Heart right ventricle (tissue), 16 donors: ENCODE measurements around the gene SLC25A11. TPM values are rescaled to one million over a fixed set of nuclear protein-coding genes. Genes with fewer than 3 reads are reported as not detected.
A peak's percentile ranks its signal among the peaks of the same experiment; 100 is the strongest.
"Not testable (repeated sequence)": the region's sequence is repeated elsewhere in the genome, so short reads cannot be mapped to it uniquely, and the experiment has no call there.

ENCODE experiments used
- ATAC-seq, 8 donors: fragments of 200-7000 bp; cut with Tn5 transposase; one replicate each; pipeline ENCODE4 v1.9.1; 2020; ENCODE audit warnings: mild to moderate bottlenecking in 8 of 8, moderate library complexity in 8 of 8, moderate number of reproducible peaks in 1 of 8
- DNase-seq, 2 donors: peaks; one replicate each; pipeline ENCODE4 v3.0.0-alpha.2; 2020
- H3K27ac ChIP-seq, 10 donors: fragments of 200-600 bp; sonication (generic) in 2 of 10; one replicate each; pipeline versions ENCODE4 v1.5.0 to v1.8.0; 2020 to 2022; ENCODE audit warnings: mild to moderate bottlenecking in 3 of 10
- H3K27me3 ChIP-seq, 7 donors: fragments of 200-600 bp; one replicate each; pipeline ENCODE4 v1.8.0; 2021 to 2022; ENCODE audit warnings: mild to moderate bottlenecking in 2 of 7
- H3K36me3 ChIP-seq, 9 donors: fragments of 200-600 bp; sonication (generic) in 1 of 9; one replicate each; pipeline versions ENCODE4 v1.5.0 to v1.8.0; 2020 to 2022; ENCODE audit warnings: mild to moderate bottlenecking in 2 of 9
- H3K4me1 ChIP-seq, 9 donors: fragments of 200-600 bp; sonication (generic) in 1 of 9; one replicate each; pipeline versions ENCODE4 v1.5.0 to v1.8.0; 2020 to 2022; ENCODE audit warnings: mild to moderate bottlenecking in 4 of 9
- H3K4me3 ChIP-seq, 10 donors: fragments of 200-600 bp; sonication (generic) in 2 of 10; one replicate each; pipeline versions ENCODE4 v1.5.0 to v1.8.0; 2020 to 2022; ENCODE audit warnings: mild to moderate bottlenecking in 7 of 10, moderate library complexity in 2 of 10
- H3K9me3 ChIP-seq, 11 donors: fragments of 200-600 bp in 10 of 11; sonication (generic) in 2 of 11; one replicate each; pipeline versions ENCODE4 v1.5.0 to v1.8.0; 2013 to 2022; ENCODE audit warnings: mild to moderate bottlenecking in 2 of 11, control low read depth in 1 of 11, moderate library complexity in 1 of 11
- WGBS, 2 donors: extraction: QIAGEN DNeasy Blood & Tissue Kit; methylation state at CpG; one replicate each; pipeline ENCODE4 v1.1.7; 2013; ENCODE audit warnings: inconsistent platforms in 1 of 2; 5-methylcytosine and 5-hydroxymethylcytosine counted together
- intact Hi-C, 10 donors: fragments of 100-400 bp; cut with DNase I; formaldehyde crosslinking; loops; one replicate each; pipeline versions ENCODE4 v1.11.1 to v1.14.2; 2022
- polyA plus RNA-seq, 2 donors: library from polyadenylated mRNA; stranded (reverse); fragments of 200-250 nt; gene quantifications; one replicate each; pipeline ENCODE4 v1.2.3, GENCODE V29; 2013
- total RNA-seq, 10 donors: library from RNA; stranded (reverse); fragmentation: NEBNext Ultra II Directional in 3 of 10; extraction: Animal tissue kit (Norgen Biotek cat#: 25700) in 3 of 10; gene quantifications; one replicate each; pipeline versions ENCODE4 v1.2.1 to v1.2.4, GENCODE V29; 2021 to 2023
- TF ChIP-seq, protein P1 (sequence below), 9 donors: fragments of 200-600 bp; sonication (generic) in 2 of 9; IDR thresholded peaks; one replicate each; pipeline versions ENCODE4 v1.5.0 to v1.8.0; 2021 to 2022; ENCODE audit warnings: antibody characterized with exemption in 9 of 9, mild to moderate bottlenecking in 5 of 9, moderate library complexity in 1 of 9
- donor health status: Arrhythmogenic right ventricular cardiomyopathy.
- donor health status: ischemic (EF 13 %, LVEDD 7.1; RV severe dilation, severe dysfunction).
- donor health status: healthy with polysubstance abuse.
- donor health status: DM: no; HTN: yes; CAD: no.
- donor health status: DM: no; HTN: no; CAD: no.
- donor health status: ischemic (EF 25% LVEDD 6.9; RV normal size, moderate dysfunction).
- donor health status: ischemic (EF 25% LVEDD 5.7; RV mildly dilated, moderate dysfunction).
- donor health status: healthy.
- donor health status: DM: yes; HTN: yes; CAD: no.
- donor health status: Ischemic cardiomyopathy.
- donor health status: ischemic (EF 35%, LVEDD 5.7; RV mildly dilated, moderate dysfunction).
- donor health status: nonischemic (EF 11% LVEDD 7.7; RV severe dilation, severe dysfunction).
- donor health status: DM: yes; HTN: yes; CAD: no.
- donor health status: PGD.
- donor health status: ischemic (EF 29% LVEDD 5.4; RV normal size, mild dysfunction).
- donor health status: nonischemic (EF 23%, LVEDD 6.1; RV moderate dilation, normal function).

The SLC25A11 gene
- total and polyA plus RNA-seq, 12 donors, result 126 to 312 (median 240) TPM

DNA sequence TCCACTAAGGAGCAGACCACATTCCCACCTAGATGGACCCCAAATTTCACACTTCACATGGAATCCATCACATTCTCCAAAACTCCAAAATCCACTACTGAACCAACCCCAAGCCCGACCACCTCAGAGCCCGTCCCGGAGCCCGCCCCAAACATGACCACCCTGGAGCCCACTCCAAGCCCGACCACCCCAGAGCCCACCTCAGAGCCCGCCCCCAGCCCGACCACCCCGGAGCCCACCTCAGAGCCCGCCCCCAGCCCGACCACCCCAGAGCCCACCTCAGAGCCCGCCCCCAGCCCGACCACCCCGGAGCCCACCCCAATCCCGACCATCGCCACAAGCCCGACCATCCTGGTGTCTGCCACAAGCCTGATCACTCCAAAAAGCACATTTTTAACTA lies 6.2 kb downstream of the SLC25A11 start:
- Histone ChIP-seq H3K36me3 (peaks cover 0 to 35% (median 10%) of the 10 kb centered on the region in 9 donors), H3K9me3 (no peaks in the 10 kb centered on the region), H3K4me3 (no peak overlapping the region), H3K27ac (peak overlapping the region in 3 of 10 donors; percentile 21 to 65 (median 42)), H3K4me1 (peaks cover 9 to 38% (median 18%) of the 10 kb centered on the region in 9 donors), H3K27me3 (no peaks in the 10 kb centered on the region)
- intact Hi-C loops, result loop anchor here in 2 of 10 donors (10.0 kb wide), 1 partner anchor 51 kb away; the partner anchor contains the start of gene CAMTA2 (in 2 of the 2)
- DNase-seq (no peak), ATAC-seq (no peak)
- TF ChIP-seq, protein P1, sequence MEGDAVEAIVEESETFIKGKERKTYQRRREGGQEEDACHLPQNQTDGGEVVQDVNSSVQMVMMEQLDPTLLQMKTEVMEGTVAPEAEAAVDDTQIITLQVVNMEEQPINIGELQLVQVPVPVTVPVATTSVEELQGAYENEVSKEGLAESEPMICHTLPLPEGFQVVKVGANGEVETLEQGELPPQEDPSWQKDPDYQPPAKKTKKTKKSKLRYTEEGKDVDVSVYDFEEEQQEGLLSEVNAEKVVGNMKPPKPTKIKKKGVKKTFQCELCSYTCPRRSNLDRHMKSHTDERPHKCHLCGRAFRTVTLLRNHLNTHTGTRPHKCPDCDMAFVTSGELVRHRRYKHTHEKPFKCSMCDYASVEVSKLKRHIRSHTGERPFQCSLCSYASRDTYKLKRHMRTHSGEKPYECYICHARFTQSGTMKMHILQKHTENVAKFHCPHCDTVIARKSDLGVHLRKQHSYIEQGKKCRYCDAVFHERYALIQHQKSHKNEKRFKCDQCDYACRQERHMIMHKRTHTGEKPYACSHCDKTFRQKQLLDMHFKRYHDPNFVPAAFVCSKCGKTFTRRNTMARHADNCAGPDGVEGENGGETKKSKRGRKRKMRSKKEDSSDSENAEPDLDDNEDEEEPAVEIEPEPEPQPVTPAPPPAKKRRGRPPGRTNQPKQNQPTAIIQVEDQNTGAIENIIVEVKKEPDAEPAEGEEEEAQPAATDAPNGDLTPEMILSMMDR (IDR thresholded peaks at IDR 0.05), result no peak
- WGBS, 2 donors, result 86 to 94% methylated on average over 13 to 16 of the region's 16 CpGs

DNA sequence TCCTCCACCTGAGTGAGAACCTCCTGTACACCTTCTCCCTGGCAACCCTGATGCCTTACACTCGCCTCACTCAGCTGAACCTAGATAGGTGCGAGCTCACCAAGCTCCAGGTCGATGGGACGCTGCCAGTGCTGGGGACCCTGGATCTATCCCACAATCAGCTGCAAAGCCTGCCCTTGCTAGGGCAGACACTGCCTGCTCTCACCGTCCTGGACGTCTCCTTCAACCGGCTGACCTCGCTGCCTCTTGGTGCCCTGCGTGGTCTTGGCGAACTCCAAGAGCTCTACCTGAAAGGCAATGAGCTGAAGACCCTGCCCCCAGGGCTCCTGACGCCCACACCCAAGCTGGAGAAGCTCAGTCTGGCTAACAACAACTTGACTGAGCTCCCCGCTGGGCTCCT lies 7.1 kb downstream of the SLC25A11 start:
- no peak overlapping the region for H3K27ac ChIP-seq
- 89 to 95% methylated on average over 12 of the region's 12 CpGs for WGBS, 2 donors
- no peak overlapping the region for H3K4me3 ChIP-seq
- no peaks in the 10 kb centered on the region for H3K9me3 ChIP-seq
- H3K4me1 ChIP-seq, result peaks cover 2 to 29% (median 10%) of the 10 kb centered on the region in 9 donors
- peaks cover 0 to 26% (median 6%) of the 10 kb centered on the region in 9 donors for H3K36me3 ChIP-seq
- DNase-seq, result no peak
- intact Hi-C loops, result loop anchor here in 2 of 10 donors (10.0 kb wide), 1 partner anchor 52 kb away; the partner anchor contains the start of gene CAMTA2 (in 2 of the 2)
- H3K27me3 ChIP-seq, result no peaks in the 10 kb centered on the region
- TF ChIP-seq, protein P1 (IDR thresholded peaks at IDR 0.05), result no peak
- ATAC-seq, result no peak

GRCh38 chr17:4931963-4932362 lies 7.9 kb downstream of the SLC25A11 start, which contains the start of gene GP1BA:
Gene GP1BA (plus strand): TSS chr17:4932277. CDS start chr17:4932605, 328 bp downstream.
- WGBS, 2 donors, result 56% methylated on average over 14 of the region's 14 CpGs
- DNase-seq (no peak), ATAC-seq (peak in 1 of 8 donors; percentile 14)
- H3K27me3 ChIP-seq, result no peaks in the 10 kb centered on the region
- H3K4me3 ChIP-seq, result no peak within 1 kb of the TSS
- peaks cover 0 to 18% (median 0%) of the 10 kb centered on the region in 9 donors for H3K36me3 ChIP-seq
- H3K9me3 ChIP-seq, result no peaks in the 10 kb centered on the region
- H3K4me1 ChIP-seq, result peaks cover 2 to 24% (median 8%) of the 10 kb centered on the region in 9 donors
- no peak within 1 kb of the TSS for H3K27ac ChIP-seq
- TF ChIP-seq, protein P1 (IDR thresholded peaks at IDR 0.05), result no peak
- intact Hi-C loops, result loop anchor here in 2 of 10 donors (10.0 kb wide), 1 partner anchor 53 kb away; the partner anchor contains the start of gene CAMTA2 (in 2 of the 2)

DNA sequence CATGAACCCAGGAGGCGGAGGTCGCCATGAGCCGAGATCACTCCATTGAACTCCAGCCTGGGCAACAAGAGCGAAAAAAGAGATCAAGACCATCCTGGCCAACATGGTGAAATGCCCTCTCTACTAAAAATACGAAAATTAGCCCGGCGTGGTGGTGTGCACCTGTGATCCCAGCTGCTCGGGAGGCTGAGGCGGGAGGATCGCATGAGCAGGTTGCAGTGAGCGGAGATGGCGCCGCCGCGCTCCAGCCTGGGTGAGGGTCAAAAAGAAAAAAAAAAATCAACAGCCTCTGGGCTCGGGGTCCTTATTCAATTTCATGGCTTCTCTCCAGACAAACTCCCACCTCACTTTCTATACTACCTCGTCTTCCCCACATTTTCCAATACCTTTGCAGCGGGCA lies 11.0 kb downstream of the SLC25A11 start:
- Histone ChIP-seq H3K27me3 (no peaks in the 10 kb centered on the region), H3K27ac (no peak overlapping the region), H3K9me3 (no peaks in the 10 kb centered on the region), H3K4me1 (peaks cover 0 to 14% (median under 1%) of the 10 kb centered on the region in 9 donors), H3K4me3 (no peak overlapping the region), H3K36me3 (no peaks in the 10 kb centered on the region)
- TF ChIP-seq, protein P1 (IDR thresholded peaks at IDR 0.05), result no peak
- WGBS, 2 donors, result 96 to 97% methylated on average over 18 of the region's 18 CpGs
- no peak for DNase-seq
- intact Hi-C loops, result no loop called here
- ATAC-seq, result no peak

DNA sequence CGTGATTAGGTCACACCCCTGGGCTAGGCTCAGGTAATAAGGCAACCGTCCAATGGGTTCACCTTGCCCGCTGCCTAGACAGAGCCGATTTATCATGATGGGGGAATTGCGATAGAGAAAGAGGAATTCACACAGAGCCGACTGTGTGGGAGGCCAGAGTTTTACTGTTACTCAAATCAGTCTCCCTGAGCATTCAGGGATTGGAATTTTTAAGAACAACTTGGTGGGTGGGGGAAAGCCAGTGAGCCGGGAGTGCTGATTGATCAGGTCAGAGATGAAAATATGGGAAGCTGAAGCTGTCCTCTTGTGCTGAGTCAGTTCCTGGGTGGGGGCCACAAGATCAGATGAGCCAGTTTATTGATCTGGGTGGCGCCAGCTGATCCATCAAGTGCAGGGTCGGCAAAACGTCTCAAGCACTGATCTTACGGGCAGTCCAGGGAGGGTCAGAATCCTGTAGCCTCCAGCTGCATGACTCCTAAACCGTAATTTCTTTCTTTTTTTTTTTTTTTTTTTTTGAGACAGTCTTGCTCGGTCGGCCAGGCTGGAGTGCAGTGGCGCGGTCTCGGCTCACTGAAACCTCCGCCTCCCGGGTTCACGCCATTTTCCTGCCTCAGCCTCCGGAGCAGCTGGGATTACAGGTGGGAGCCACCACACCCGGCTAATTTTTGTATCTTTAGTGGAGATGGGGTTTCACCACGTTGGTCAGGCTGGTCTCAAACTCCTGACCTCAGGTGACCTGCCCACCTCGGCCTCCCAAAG lies 13.1 kb downstream of the SLC25A11 start:
- H3K27ac ChIP-seq, intact Hi-C loops, H3K36me3 ChIP-seq, H3K4me1 ChIP-seq, DNase-seq, H3K9me3 ChIP-seq, ATAC-seq, H3K27me3 ChIP-seq, H3K4me3 ChIP-seq: not testable (repeated sequence)
- WGBS, 2 donors, result 86 to 90% methylated on average over 24 of the region's 24 CpGs
